Epithelial cell of esophagus (primary cell): ENCODE measurements around the gene OR8A1.

Experiments used
- DNase-seq: peaks from one replicate; pipeline ENCODE4 v3.0.0; 2010; ENCODE audit warnings: low read depth
- H3K4me3 ChIP-seq: 2 replicates; pipeline ENCODE4 v1.5.1; 2011; ENCODE audit warnings: mild to moderate bottlenecking, low read length, control low read depth
- CTCF ChIP-seq: IDR thresholded peaks from 2 replicates; pipeline ENCODE4 v1.5.1; 2011; ENCODE audit warnings: low read depth, mild to moderate bottlenecking, low read length, control low read depth, inconsistent platforms; ENCODE audit not compliant: insufficient read depth; ENCODE audit errors: missing control alignments

The OR8A1 gene

GRCh38 chr11:124569697-124570096, at the start of gene OR8A1:
Gene OR8A1 (plus strand): TSS chr11:124569997. CDS start chr11:124570120, 123 bp downstream.
- no peak within 1 kb of the TSS for H3K4me3 ChIP-seq
- no peak for DNase-seq
- TF ChIP-seq CTCF = no peak

GRCh38 chr11:124520550-124520854, 49.3 kb upstream of the OR8A1 start:
- DNase-seq = no peak
- TF ChIP-seq CTCF = no peak
- no peak overlapping the region for H3K4me3 ChIP-seq

- TF ChIP-seq CTCF = no peak
- no peak overlapping the region for H3K4me3 ChIP-seq
- DNase-seq = no peak
Observed at GRCh38 chr11:124533626-124534025, 36.2 kb upstream of the OR8A1 start.

- no peak for DNase-seq
- TF ChIP-seq CTCF = no peak
- no peak overlapping the region for H3K4me3 ChIP-seq
Observed at GRCh38 chr11:124534051-124534450, 35.7 kb upstream of the OR8A1 start.

- TF ChIP-seq CTCF = no peak
- no peak overlapping the region for H3K4me3 ChIP-seq
- peak; percentile 35 for DNase-seq
Observed at GRCh38 chr11:124535552-124536232, 34.1 kb upstream of the OR8A1 start.

- no peak for TF ChIP-seq CTCF
- H3K4me3 ChIP-seq = no peak overlapping the region
- peak; percentile 55 for DNase-seq
Observed at GRCh38 chr11:124536520-124536919, 33.3 kb upstream of the OR8A1 start.

- no peak for DNase-seq
- H3K4me3 ChIP-seq = no peak overlapping the region
- no peak for TF ChIP-seq CTCF
Observed at GRCh38 chr11:124538019-124538418, 31.8 kb upstream of the OR8A1 start.
